Keratinocyte (primary cell): ENCODE measurements around the gene ASXL2. TPM values are rescaled to one million over a fixed set of nuclear protein-coding genes. Genes with fewer than 3 reads are reported as not detected.

Source experiments
- DNase-seq: peaks from one replicate; pipeline ENCODE4 v3.0.0-alpha.2; 2011; ENCODE audit warnings: low read depth, missing footprints, low spot score
- FAIRE-seq: peaks from 2 replicates; lab custom pipeline; 2011; peaks lifted over from hg19 to GRCh38; lab: Jason Lieb, UNC
- H2AFZ ChIP-seq: 2 replicates; pipeline ENCODE4 v1.6.0; 2012; ENCODE audit warnings: low read length, control low read depth, inconsistent platforms; ENCODE audit not compliant: control insufficient read depth
- H3K27ac ChIP-seq: 2 replicates; pipeline ENCODE4 v1.5.1; 2011; ENCODE audit warnings: low read length; ENCODE audit not compliant: control insufficient read depth, insufficient read depth
- H3K27me3 ChIP-seq: 3 replicates; pipeline ENCODE4 v1.6.0; 2011; ENCODE audit warnings: low read length; ENCODE audit not compliant: control insufficient read depth, insufficient read depth; ENCODE audit errors: extremely low read depth
- H3K36me3 ChIP-seq, 2 experiments: 2 replicates in 1 of 2; 3 replicates in 1 of 2; pipeline ENCODE4 v1.5.1; 2011; ENCODE audit warnings: low read length in 2 of 2, mild to moderate bottlenecking in 1 of 2; ENCODE audit not compliant: control insufficient read depth in 2 of 2, insufficient read depth in 2 of 2; ENCODE audit errors: extremely low read depth in 1 of 2
- H3K4me1 ChIP-seq: 3 replicates; pipeline ENCODE4 v1.5.1; 2011; ENCODE audit warnings: low read length; ENCODE audit not compliant: control insufficient read depth, insufficient read depth; ENCODE audit errors: extremely low read depth
- H3K4me2 ChIP-seq: 3 replicates; pipeline ENCODE4 v1.6.0; 2011; ENCODE audit warnings: low read depth, low read length; ENCODE audit not compliant: control insufficient read depth, insufficient read depth; ENCODE audit errors: extremely low read depth
- H3K4me3 ChIP-seq, 3 experiments: fragments of 200-600 bp in 1 of 3; sonication (generic) in 1 of 3; 2 replicates in 2 of 3; 3 replicates in 1 of 3; pipeline ENCODE4 v1.5.1; 2011 to 2016; ENCODE audit warnings: low read length in 3 of 3, mild to moderate bottlenecking in 3 of 3, control low read depth in 2 of 3, inconsistent platforms in 1 of 3, low read depth in 1 of 3, mixed read lengths in 1 of 3, mixed run types in 1 of 3, moderate library complexity in 1 of 3; ENCODE audit not compliant: control insufficient read depth in 2 of 3, insufficient read depth in 2 of 3; ENCODE audit errors: extremely low read depth in 1 of 3
- H3K79me2 ChIP-seq: 2 replicates; pipeline ENCODE4 v1.6.0; 2012; ENCODE audit warnings: low read length; ENCODE audit not compliant: control insufficient read depth, insufficient read depth
- H3K9ac ChIP-seq: 3 replicates; pipeline ENCODE4 v1.6.0; 2011; ENCODE audit warnings: low read length; ENCODE audit not compliant: control insufficient read depth, insufficient read depth; ENCODE audit errors: extremely low read depth
- H3K9me1 ChIP-seq: 3 replicates; pipeline ENCODE4 v1.6.0; 2011; ENCODE audit warnings: low read length; ENCODE audit not compliant: control insufficient read depth, insufficient read depth; ENCODE audit errors: extremely low read depth
- H3K9me3 ChIP-seq: 2 replicates; pipeline ENCODE4 v1.5.1; 2012; ENCODE audit warnings: low read depth, low read length; ENCODE audit not compliant: control insufficient read depth
- H4K20me1 ChIP-seq: 3 replicates; pipeline ENCODE4 v1.6.0; 2011; ENCODE audit warnings: low read length; ENCODE audit not compliant: control insufficient read depth, insufficient read depth; ENCODE audit errors: extremely low read depth
- CTCF ChIP-seq, 3 experiments: IDR thresholded peaks in 1 of 3; conservative IDR thresholded peaks in 1 of 3; optimal IDR thresholded peaks in 1 of 3; 2 replicates in 2 of 3; 3 replicates in 1 of 3; pipeline versions ENCODE3 to v1.5.1; 2011; ENCODE audit warnings: low read length in 3 of 3, mild to moderate bottlenecking in 3 of 3, moderate library complexity in 2 of 3, control low read depth in 1 of 3, inconsistent platforms in 1 of 3; ENCODE audit not compliant: insufficient read depth in 2 of 3; ENCODE audit errors: extremely low read depth in 1 of 3
- EZH2 ChIP-seq: IDR thresholded peaks from one replicate; pipeline ENCODE4 v1.6.1; 2012; ENCODE audit warnings: inconsistent platforms, mild to moderate bottlenecking, low read length, moderate library complexity
- dilution Hi-C: fragments of 300-500 bp; cut with MboI; formaldehyde crosslinking; loops from one replicate; pipeline ENCODE4 v1.7.0; 2020; ENCODE audit warnings: low sequenced_read_pairs; ENCODE audit not compliant: extremely low pct_ligation_motif_present
- polyA plus RNA-seq, 5 experiments: library from polyadenylated mRNA; depleted of rRNA in 3 of 5; stranded (reverse) in 3 of 5; stranded (forward) in 1 of 5; unstranded in 1 of 5; fragments of >200 nt; gene quantifications; 1 replicate in 1 of 5; 2 replicates in 3 of 5; 3 replicates in 1 of 5; pipeline versions ENCODE4 v1.2.1 to v1.2.3, GENCODE V29; 2011 to 2012; ENCODE audit warnings: missing spikeins in 2 of 5, low read depth in 1 of 5, low replicate concordance in 1 of 5

Gene ASXL2
- polyA plus RNA-seq, 1 donor (not counting 4 experiments of a cell fraction or from before 2014, with no cell fraction given): 12.5 TPM

GRCh38 chr2:25784404-25784803, 93.9 kb downstream of the ASXL2 start:
- Histone ChIP-seq H2AFZ (no peak overlapping the region), H3K27ac (no peak overlapping the region), H3K36me3 (peaks cover 0 to 4% of the 10 kb centered on the region in 2 experiments), H3K27me3 (no peaks in the 10 kb centered on the region), H3K9ac (no peak overlapping the region), H3K4me3 (no peak overlapping the region), H4K20me1 (no peaks in the 10 kb centered on the region), H3K79me2 (no peaks in the 10 kb centered on the region), H3K9me3 (no peaks in the 10 kb centered on the region), H3K4me2 (no peak overlapping the region), H3K4me1 (peaks cover 4% of the 10 kb centered on the region), H3K9me1 (no peaks in the 10 kb centered on the region)
- FAIRE-seq (no peak), DNase-seq (no peak)
- dilution Hi-C loops: no loop called here
- TF ChIP-seq EZH2 (no peak), CTCF (optimal IDR thresholded peaks at IDR 0.05 in 1 of 3, IDR thresholded peaks at IDR 0.05 in 1 of 3, conservative IDR thresholded peaks at IDR 0.05 in 1 of 3; ENCODE audit: extremely low read depth in 1 of 3, insufficient read depth in 2 of 3, low read length in 3 of 3) (no peak)

- Histone ChIP-seq H3K9me1 (no peaks in the 10 kb centered on the region), H3K4me1 (peaks cover 4% of the 10 kb centered on the region), H3K4me3 (no peak overlapping the region), H3K9me3 (no peaks in the 10 kb centered on the region), H3K27me3 (no peaks in the 10 kb centered on the region), H3K27ac (no peak overlapping the region), H4K20me1 (no peaks in the 10 kb centered on the region), H3K9ac (no peak overlapping the region), H2AFZ (no peak overlapping the region), H3K4me2 (no peak overlapping the region), H3K79me2 (no peaks in the 10 kb centered on the region), H3K36me3 (no peaks in the 10 kb centered on the region)
- no peak for FAIRE-seq
- dilution Hi-C loops: no loop called here
- no peak for DNase-seq
- TF ChIP-seq EZH2 (no peak), CTCF (optimal IDR thresholded peaks at IDR 0.05 in 1 of 3, IDR thresholded peaks at IDR 0.05 in 1 of 3, conservative IDR thresholded peaks at IDR 0.05 in 1 of 3; ENCODE audit: extremely low read depth in 1 of 3, insufficient read depth in 2 of 3, low read length in 3 of 3) (no peak)
Observed at GRCh38 chr2:25777077-25777476, 101.2 kb downstream of the ASXL2 start.
